GM18502 (cell line): ENCODE data around the gene FIZ1.
A peak's percentile ranks its signal among the peaks of the same experiment; 100 is the strongest.
"Not testable (repeated sequence)": the region's sequence is repeated elsewhere in the genome, so short reads cannot be mapped to it uniquely, and the experiment has no call there.

Experiments used
- ATAC-seq: cut with Tn5 transposase; IDR thresholded peaks from one replicate; pipeline ENCODE4 v1.9.1; 2021; ENCODE audit warnings: mild to moderate bottlenecking; ENCODE audit not compliant: unreplicated experiment, poor library complexity

Gene FIZ1

DNA sequence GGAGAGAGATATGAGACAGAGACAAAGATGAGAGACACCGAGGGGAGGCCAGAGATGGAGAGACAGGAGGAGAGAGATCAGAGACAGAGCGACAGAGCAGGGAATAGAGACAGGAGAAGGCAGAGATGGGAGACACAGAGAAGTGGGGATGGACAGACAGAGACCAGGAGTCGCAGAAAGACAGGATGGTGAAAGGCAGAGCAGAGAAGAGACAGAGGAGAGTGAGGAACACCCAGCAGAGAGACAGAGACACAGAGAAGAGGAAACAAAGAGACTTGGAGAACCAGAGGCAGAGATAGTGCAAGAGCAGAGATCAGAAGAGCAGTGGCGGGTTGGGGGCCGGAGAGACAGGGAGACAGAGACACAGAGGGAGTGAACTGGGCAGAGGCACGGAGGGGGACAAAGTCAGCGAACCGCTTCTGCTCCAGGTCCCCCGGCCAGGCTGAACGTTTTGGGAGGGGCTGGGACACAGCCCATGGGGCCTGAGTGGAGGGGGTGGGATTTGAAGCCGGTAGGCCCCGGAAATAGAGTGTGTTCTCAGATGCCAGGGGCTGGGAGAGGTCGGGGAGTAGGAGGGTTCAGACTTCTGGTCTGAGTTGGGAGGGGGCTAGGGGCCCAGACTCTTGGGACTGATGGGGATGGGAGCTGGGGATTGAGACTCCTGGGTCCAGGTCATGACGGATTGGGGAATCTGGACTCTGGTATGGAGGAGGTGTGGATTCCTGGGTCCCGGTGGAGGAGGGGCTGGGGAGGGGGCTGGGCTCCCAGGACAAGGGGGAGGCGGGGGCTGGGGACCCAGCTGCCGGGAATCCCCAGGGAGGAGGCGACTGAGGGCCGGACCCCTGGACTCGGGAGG lies 19.3 kb downstream of the FIZ1 start:
- peak; percentile 32 for ATAC-seq

DNA sequence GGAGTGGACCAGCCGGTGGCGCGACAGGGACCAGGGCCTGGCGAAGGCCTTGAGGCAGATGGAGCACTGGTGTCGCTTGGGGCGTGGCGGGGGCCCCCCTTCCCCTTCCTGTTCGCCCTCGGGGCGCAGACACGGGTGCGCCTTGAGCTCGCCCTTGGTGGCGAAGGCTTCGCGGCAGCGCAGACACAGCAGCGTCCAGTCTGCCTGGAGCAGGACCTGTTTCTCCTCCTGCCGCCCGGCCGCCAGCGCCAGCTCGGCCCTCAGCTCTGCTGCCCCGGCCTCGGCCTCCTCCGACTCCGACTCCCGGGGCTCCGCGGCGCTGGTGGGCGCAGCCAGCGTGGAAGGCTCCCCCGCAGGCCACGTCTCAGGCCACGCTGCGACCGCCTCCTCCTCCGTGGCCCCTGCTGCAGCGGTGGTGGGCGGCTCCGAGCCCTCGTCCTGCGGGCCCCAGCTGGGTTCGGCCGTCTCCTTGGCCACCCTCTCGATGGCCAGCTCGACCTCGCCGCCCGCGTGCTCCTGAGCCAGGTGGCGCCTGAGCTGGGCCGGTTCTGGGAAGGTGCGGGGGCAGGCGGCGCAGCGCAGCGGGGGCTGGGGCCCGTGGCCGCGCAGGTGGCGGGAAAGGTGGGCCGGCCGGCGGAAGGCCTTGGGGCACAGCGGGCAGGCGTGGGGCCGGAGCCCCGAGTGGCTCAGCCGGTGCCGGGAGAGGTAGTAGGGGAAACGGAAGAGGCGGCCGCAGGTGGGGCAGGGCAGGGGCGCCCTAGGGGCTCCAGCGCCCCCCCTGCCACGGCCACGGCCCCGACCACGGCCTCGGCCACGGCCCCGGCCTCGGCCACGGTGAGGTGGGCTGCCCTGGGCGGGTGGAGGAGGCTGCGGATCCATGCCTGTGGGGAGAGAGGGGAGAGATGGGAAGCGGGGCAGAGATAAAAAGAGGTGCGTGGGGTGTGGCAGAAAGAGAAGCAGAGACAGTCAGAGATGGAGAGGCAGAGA lies 20.3 kb downstream of the FIZ1 start:
- ATAC-seq = no peak

- ATAC-seq = no peak
Measured at GRCh38 chr19:55578031-55578760, 21.1 kb downstream of the FIZ1 start.

GRCh38 chr19:55576746-55577145 lies 22.6 kb downstream of the FIZ1 start:
- no peak for ATAC-seq

DNA sequence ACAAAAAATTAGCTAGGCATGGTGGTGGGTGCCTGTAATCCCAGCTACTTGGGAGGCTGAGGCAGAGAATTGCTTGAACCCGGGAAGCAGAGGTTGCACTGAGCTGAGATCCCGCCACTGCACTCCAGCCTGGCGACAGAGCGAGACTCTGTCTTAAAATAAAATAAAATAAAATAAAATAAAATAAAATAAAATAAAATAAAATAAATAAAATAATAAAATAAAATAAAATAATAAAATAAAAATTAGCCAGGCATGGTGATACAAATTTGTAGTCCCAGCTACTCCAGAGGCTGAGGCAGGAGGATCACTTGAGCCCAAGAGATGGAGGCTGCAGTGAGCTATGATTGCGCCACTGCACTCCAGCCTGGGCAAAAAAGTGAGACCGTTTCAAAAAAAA lies 25.4 kb downstream of the FIZ1 start:
- not testable (repeated sequence) for ATAC-seq

- ATAC-seq = not testable (repeated sequence)
Measured at GRCh38 chr19:55569477-55569876, 29.8 kb downstream of the FIZ1 start.

DNA sequence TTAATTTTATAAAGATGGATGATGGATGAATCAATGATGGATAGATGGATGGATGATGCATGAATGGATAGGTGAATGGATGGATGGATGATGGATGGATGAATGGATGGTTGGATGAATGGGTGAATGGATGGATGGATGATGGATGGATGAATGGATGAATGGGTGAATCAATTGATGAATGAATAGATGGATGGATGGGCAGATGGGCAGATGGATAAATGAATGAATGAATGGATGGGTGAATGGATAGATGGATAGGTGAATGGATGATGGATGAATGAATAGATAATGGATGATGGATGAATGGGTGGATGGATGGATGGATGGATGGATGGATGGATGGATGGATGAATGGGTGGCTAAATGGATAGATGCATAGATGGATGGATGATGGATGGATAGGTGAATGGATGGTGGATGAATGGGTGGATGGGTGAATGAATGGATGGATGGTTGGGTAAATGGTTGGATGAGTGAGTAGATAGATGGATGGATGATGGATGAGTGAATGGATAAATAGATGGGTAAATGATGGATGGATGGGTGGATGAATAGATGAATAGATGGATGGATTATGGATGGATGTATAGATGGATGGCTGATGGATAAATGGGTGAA lies 31.5 kb downstream of the FIZ1 start:
- no peak for ATAC-seq

DNA sequence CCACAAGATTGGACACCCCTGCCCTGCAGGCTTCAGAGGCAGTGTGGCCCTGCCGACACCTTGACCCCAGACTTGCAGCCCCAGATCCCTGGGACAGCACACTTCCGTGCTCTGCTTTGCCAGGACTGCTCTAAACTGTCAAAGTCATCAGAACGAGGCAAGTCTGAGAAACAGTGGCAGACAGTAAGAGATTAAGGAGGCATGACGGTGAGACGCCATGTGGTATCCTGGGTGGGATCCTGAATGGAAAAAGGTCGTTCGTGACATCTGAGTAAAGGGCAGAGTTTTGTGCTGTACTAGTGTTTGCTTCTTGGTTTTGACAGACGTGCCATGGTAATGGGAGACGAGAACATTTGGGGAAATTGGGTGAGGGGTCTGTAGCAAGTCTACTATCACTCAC lies 32.5 kb downstream of the FIZ1 start:
- ATAC-seq = no peak

GRCh38 chr19:55563261-55563690 lies 36.0 kb downstream of the FIZ1 start:
- no peak for ATAC-seq

- no peak for ATAC-seq
Measured at GRCh38 chr19:55559684-55560083, 39.6 kb downstream of the FIZ1 start.

DNA sequence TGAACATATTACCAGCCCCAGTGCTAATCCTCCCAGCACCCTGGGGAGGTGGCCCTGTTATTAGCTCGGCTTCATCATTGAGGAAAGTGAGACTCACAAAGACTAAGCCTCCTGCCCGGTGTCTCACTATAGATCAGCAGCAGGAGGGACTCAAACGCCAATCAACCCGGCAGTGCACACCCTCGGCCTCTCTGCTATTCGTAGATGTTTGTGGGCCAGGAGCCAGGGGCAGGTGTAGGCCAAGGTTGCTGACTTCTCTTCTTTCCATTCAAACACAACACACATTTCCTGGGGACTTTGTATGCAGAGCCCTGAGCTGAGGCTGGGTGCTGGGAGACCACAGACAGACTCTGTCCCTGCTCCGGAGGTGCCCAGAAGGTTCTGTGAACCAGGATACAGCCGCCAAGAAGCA lies 44.6 kb downstream of the FIZ1 start:
- no peak for ATAC-seq

DNA sequence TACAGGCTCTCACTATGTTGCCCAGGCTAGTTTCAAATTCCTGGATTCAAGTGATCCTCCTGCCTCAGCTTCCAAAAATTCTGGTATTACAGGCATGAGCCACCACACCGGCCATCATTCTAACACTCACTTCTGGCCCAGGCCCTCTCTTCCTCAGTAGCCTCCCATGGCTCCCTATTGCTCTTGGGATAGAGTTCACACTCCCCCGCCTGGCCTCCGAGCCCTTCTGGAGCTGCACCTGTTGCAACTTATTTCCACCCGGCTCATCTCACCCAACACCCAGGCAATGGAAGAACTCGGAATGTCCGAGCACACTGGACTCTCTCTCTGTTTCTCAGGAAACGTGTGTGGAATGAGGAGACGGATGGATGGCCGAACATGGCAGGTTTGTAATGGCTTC lies 45.0 kb downstream of the FIZ1 start:
- no peak for ATAC-seq

- ATAC-seq = no peak
Measured at GRCh38 chr19:55553217-55554182, 45.8 kb downstream of the FIZ1 start.

DNA sequence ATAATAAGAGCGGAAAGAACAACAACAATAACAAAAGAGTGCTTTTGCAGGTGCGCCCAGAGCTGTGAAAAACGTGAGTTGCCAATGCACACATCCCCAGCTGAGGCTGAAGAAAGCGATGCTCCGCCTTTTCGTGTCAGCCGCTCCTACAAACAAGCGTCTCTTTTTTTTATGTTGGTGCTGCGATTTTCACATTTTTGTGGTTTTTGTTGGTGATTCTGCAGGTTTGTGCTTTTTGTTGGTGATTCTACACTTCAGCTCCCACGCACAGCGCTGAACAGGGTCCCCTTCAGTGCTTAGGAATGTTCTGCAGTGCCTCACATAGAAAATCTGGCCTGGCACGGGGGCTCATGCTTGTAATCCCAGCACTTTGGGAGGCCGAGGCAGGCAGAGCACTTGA lies 46.7 kb downstream of the FIZ1 start:
- no peak for ATAC-seq

GRCh38 chr19:55552206-55552605 lies 47.1 kb downstream of the FIZ1 start:
- no peak for ATAC-seq

GRCh38 chr19:55550321-55550650 lies 49.0 kb downstream of the FIZ1 start:
- no peak for ATAC-seq

- ATAC-seq = no peak
Measured at GRCh38 chr19:55549500-55550320, 49.6 kb downstream of the FIZ1 start.
